ENCODE measurements around the gene ZNF536. TPM values are rescaled to one million over a fixed set of nuclear protein-coding genes. Genes with fewer than 3 reads are reported as not detected.

The ZNF536 gene
- total RNA-seq, 4 donors from 2014 or later: 30.8 to 48.7 (median 40.8) TPM

DNA sequence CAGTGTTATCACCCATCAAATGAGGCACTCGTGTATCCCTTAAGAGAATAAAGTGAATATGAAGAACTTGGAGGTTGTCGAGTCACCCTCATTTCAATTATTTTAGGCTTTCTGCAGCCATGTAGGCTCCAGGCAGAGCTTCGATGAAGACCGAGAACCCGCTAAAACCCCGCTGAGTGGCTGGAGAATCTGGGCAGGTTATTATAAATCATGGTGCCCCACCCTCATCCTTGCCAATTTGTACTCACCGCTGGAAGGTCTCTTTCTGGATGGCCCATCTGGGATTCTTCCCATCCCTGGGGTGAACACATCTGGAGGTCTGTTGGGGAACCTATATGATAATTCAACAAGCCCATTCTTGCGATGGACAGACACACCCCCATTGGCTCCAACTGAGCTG is 190.8 kb downstream of the ZNF536 start:
- H3K27ac ChIP-seq: no peak overlapping the region
- no peaks in the 10 kb centered on the region for H3K36me3 ChIP-seq
- TF ChIP-seq EP300 (IDR thresholded peaks at IDR 0.05) (no peak), POLR2A (IDR thresholded peaks at IDR 0.05) (no peak), CTCF (IDR thresholded peaks at IDR 0.05) (no peak)
- no peaks in the 10 kb centered on the region for H3K27me3 ChIP-seq
- peaks cover 0 to 28% (median 0%) of the 10 kb centered on the region in 4 donors for H3K4me1 ChIP-seq
- DNase-seq (ENCODE audit: low spot score in 2 of 2): no peak
- no peaks in the 10 kb centered on the region for H3K9me3 ChIP-seq
- 95 to 96% methylated on average over 8 of the region's 8 CpGs for WGBS, 2 donors
- H3K4me3 ChIP-seq: no peak overlapping the region

- 93 to 97% methylated on average over 3 of the region's 3 CpGs for WGBS, 2 donors
- Histone ChIP-seq H3K27ac (peak overlapping the region in 1 of 4 donors; percentile 70), H3K4me3 (no peak overlapping the region), H3K9me3 (no peaks in the 10 kb centered on the region), H3K4me1 (peaks cover 0 to 28% (median 0%) of the 10 kb centered on the region in 4 donors), H3K27me3 (no peaks in the 10 kb centered on the region), H3K36me3 (no peaks in the 10 kb centered on the region)
- DNase-seq (ENCODE audit: low spot score in 2 of 2): no peak
- TF ChIP-seq CTCF (IDR thresholded peaks at IDR 0.05) (no peak), POLR2A (IDR thresholded peaks at IDR 0.05) (no peak), EP300 (IDR thresholded peaks at IDR 0.05) (no peak)
Measured at GRCh38 chr19:30563691-30564090, 191.5 kb downstream of the ZNF536 start.

- Histone ChIP-seq H3K9me3 (no peaks in the 10 kb centered on the region), H3K27ac (peak overlapping the region in 2 of 4 donors; percentile 9 to 70), H3K27me3 (no peaks in the 10 kb centered on the region), H3K4me3 (no peak overlapping the region), H3K36me3 (no peaks in the 10 kb centered on the region), H3K4me1 (peaks cover 0 to 28% (median 0%) of the 10 kb centered on the region in 4 donors)
- TF ChIP-seq POLR2A (IDR thresholded peaks at IDR 0.05): no peak
- TF ChIP-seq EP300 (IDR thresholded peaks at IDR 0.05): no peak
- TF ChIP-seq CTCF (IDR thresholded peaks at IDR 0.05): no peak
- 37 to 39% methylated on average over 11 of the region's 11 CpGs for WGBS, 2 donors
- DNase-seq (ENCODE audit: low spot score in 2 of 2): no peak
Measured at GRCh38 chr19:30564551-30565011, 192.4 kb downstream of the ZNF536 start.

GRCh38 chr19:30565636-30566035 is 193.5 kb downstream of the ZNF536 start:
- Histone ChIP-seq H3K27me3 (no peaks in the 10 kb centered on the region), H3K4me3 (no peak overlapping the region), H3K9me3 (no peaks in the 10 kb centered on the region), H3K36me3 (no peaks in the 10 kb centered on the region), H3K27ac (peak overlapping the region in 1 of 4 donors; percentile 70), H3K4me1 (peaks cover 0 to 28% (median 0%) of the 10 kb centered on the region in 4 donors)
- no peak for TF ChIP-seq POLR2A (IDR thresholded peaks at IDR 0.05)
- no peak for TF ChIP-seq CTCF (IDR thresholded peaks at IDR 0.05)
- no peak for TF ChIP-seq EP300 (IDR thresholded peaks at IDR 0.05)
- WGBS, 2 donors: 68 to 69% methylated on average over 5 of the region's 5 CpGs
- DNase-seq (ENCODE audit: low spot score in 2 of 2): no peak

DNA sequence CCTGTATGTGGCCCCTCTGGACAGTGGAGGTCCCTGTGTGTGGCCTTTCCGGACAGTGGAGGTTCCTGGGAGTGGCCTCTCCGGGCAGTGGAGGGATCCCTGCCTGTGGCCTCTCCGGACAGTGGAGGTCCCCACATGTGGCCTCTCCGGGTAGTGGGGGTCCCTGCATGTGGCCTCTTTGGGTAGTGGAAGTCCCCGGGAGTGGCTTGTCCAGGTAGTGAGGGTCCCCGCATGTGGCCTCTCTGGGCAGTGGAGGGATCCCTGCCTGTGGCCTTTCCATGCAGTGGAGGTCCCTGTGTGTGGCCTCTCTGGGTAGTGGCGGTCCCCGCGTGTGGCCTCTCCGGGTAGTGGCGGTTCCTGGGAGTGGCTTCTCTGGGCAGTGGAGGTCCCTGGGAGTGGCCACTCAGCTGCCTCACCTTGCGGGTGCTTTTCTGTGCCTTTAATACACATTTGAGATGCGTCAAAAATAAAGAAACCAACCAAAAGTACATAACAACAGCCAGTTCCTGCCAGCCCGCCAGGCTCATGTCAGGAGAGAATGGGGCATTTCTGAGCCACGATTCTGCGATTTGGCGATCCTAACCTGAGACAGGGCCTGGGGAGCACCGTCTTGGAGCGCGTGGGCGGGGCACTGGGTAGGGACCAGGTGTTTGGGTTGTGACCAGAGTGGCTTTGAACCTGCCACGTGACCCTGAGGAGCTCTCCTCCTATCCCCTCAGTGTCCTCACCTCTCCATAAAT is 194.7 kb downstream of the ZNF536 start:
- 80 to 81% methylated on average over 11 to 21 of the region's 22 CpGs for WGBS, 2 donors

More for the DNA sequence above, 194.7 kb downstream of the ZNF536 start:
- H3K27ac ChIP-seq: no peak overlapping the region
- peaks cover 0 to 28% (median 0%) of the 10 kb centered on the region in 4 donors for H3K4me1 ChIP-seq
- no peaks in the 10 kb centered on the region for H3K27me3 ChIP-seq
- no peak for DNase-seq (ENCODE audit: low spot score in 2 of 2)
- no peaks in the 10 kb centered on the region for H3K36me3 ChIP-seq
- TF ChIP-seq CTCF (IDR thresholded peaks at IDR 0.05) (no peak), POLR2A (IDR thresholded peaks at IDR 0.05) (no peak), EP300 (IDR thresholded peaks at IDR 0.05) (no peak)
- H3K4me3 ChIP-seq: no peak overlapping the region
- H3K9me3 ChIP-seq: no peaks in the 10 kb centered on the region

Data from tibial nerve (tissue), 4 donors.